HG03066 (cell line): ENCODE results near the gene PKIG.
"Not testable (repeated sequence)": the region's sequence is repeated elsewhere in the genome, so short reads cannot be mapped to it uniquely, and the experiment has no call there.

Experiments used
- ATAC-seq: cut with Tn5 transposase; IDR thresholded peaks from one replicate; pipeline ENCODE4 v1.9.1; 2021; ENCODE audit warnings: low read depth; ENCODE audit not compliant: unreplicated experiment

Gene PKIG

DNA sequence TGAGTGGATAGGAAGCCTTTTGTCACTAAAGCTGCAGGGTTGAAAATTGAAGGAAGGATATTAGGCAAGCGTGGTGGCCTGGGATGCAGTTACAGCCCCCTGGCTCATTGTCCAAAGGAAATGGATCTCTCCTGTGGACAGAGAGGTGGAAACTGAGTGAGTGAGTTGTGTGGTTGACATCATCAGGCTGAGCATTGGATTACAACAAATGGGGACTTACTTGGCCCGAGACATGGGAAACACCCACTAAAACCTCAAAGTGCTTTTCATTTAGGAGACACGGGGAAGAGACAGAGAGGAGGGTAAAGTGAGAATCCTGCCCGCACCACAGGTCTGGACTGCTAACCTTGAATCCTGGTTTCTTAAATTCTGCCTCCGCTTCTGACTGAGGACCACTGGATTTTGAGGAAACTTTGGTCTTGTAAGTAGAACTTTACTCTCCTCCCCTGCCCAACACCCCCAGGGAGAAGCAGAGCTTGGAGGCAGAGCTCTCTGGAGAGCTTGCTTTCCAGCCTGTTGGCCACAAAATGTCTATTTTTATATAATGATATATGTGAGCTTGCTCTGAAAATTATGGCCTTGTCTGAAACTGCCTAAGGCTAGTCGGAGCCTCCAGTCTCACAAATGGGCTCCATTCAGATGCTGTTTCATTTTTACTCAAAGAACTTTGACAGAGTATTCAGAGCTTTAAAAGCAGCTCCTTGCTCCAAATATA, at the start of gene PKIG:
PKIG (plus strand) TSS at position 269 of the 715 bp plus-strand sequence. CDS start 31,978 bp downstream, outside the sequence.
- no peak for ATAC-seq

DNA sequence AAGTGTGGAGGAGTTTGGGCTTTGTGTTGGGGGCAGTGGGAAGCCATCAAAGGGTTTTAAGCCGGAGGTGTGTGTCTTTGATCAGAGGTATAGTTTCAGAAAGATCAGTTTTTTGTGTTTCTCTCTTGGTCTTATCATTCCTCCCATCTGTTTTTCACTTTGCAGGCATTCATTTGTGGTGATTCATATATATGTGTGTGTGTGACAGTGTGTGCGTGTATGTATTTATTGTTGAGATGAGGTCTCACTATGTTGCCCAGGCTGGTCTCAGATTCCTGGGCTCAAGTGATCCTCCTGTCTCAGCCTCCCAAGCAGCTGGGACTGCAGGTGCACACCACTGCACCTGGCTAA, 49.4 kb upstream of the PKIG start:
- no peak for ATAC-seq

DNA sequence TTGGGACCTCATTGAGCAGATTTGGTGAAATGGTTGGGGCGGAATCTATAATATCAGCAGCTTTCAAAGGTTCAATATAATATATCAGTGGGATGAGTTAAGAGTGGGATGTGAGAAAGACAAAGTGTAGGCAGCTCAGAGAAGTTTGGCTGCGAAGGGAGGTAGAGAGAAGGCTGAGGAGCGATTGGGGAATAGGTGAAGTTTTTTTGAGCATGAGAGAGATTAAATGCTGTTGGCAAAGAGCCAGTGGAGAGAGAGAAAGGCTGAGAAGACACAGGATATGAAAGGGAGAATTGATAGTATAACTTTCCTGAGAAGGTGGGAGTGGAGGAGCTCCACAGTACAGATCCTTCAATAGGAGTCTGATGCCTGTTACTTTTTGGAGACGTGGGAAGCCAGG, 48.5 kb upstream of the PKIG start:
- no peak for ATAC-seq

DNA sequence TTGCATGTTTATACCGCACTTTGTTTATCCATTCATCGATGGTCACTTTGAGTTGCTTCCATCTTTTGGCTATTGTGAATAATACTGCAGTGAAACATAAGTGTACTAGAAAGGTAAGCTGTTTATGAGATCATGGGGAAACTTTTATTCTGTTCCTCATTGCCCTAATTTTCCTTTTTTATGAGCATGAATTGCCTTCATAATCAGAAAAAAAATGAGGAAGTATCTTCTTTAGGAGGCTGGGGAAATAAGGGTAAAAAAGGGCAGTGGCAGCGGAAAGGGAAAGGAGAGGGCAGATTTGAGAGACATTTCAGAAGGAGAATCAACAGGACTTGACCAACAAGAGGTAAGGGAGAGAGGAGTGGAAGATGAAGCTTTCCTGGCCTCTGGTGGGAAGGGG, 46.2 kb upstream of the PKIG start:
- ATAC-seq: no peak

DNA sequence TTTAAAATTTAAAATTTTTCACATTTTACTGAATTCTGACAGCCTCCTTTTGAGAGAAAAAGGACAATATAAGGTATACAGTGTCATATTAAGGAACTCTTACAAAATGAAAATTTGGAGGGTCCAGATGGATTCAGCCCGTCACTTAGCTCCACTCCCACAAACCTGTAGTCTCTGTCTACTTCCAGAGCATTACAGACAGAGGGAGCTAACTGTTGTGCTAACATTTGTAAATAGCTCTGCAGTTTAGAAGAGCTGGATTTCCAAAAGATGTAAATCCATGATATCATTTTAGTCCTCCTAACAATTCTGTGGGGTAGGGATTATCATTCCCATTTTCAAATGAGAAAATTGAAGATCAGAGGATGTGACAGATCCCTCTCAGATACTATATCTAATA, 44.4 kb upstream of the PKIG start:
- no peak for ATAC-seq

DNA sequence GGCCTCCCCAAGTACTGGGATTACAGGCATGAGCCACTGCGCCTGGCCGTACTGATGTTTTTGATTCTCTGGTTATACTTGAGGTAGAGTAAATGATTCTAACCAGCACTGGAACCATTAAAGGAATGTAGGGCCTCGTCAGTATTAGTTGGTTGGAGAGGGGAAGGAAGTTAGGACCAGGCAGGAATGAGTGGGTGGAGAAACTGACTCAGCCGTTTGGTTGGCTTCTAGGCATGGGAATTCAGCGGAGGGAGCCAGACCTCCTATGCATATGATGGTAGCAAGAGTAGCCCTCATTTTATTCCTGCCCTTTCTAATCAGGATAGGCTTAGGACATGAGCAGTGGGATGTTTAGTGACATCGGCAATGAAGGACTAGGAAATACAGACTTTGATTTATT, 41.5 kb upstream of the PKIG start:
- no peak for ATAC-seq

DNA sequence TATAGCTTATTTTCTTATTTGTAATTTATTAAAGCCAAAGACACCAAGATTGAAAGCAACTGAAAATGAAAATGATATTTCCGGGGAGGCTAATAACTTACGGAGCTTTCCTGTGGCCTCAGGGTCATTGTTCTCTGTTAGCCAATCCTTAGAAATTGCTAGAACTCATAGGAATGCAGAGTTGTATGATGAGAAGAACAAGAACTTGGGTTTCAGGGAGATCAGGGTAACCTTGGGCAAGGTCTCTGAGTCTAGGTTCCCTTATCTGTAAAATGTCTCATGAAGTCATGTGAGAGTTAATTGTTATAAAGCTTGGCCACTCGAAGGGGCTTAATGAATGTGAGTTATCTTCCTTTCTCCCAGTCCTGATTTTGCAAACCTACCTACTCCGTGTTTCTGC, 40.4 kb upstream of the PKIG start:
- ATAC-seq: no peak

DNA sequence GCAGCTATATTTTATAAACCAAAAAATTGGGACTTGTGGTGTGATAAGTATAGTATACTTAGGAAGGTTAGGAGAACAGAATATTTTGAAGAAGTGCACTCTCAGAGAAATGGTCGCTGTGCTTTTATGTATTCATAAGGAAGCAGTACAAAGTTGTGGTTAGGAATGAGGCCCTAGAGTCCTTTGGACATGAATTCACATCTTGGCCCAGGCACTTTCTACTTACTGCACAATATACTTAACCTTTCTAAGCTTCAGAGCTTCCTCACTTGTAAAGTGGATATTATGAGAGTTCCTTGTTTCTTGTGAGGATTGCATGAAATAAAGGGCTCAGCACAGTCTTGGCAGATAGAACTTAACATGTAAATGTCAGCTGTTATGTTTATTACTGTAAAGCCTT, 39.5 kb upstream of the PKIG start:
- ATAC-seq: no peak

DNA sequence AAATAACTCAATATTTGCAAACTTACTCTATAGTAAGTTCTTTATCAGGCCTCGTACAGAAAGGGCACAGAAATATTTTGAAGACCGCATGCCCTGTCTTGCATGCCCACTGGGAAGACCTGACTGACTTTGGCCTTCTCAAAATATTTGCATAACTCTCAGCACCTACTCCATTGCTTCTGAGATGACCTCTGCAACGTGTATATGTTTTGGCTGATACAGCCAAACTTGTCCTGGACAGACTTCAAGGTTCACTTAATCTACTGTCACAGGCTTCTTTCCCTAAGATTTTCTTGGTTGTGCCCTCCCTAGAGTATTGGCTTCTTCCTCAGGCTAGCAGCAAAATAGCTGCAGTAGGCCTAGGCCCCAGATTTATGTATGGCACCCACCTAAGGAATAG, 39.0 kb upstream of the PKIG start:
- ATAC-seq: no peak

DNA sequence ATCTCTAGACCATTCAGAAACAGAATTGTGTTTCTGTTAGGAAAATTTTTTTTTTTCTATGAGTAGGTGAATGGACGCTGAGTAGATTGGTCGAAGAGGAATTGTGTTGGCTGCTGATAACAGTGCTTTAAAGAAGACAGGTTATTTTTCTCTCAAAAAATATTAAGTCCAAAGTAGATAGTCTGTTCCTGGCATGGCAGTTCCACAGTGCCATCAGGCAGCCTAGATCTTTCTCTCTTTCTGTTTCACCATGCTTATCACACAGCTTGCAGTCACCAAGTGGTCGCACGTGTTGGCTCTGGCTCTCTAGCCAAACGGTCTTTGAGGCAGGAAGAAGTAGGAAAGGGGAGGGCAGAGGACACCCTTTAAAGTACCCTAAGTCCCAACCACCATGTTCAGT, 38.1 kb upstream of the PKIG start:
- ATAC-seq: no peak

DNA sequence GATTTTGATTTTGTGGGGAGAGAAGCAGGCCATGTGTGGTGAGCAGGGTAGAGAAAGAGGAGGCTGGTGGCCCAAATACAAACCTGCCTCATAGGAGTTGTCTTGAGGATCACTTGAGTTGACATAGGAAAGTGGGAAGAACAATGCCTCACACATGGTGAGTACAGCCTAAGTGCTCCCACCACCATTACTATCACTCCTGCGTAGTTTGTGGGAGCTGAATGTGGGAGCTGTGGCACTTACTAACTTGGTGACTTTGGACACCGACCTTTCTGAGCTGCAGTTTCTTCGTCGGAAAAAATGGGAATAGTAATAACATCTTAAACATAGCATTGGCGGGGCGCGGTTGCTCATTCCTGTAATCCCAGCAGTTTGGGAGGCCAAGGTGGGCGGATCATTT, 35.0 kb upstream of the PKIG start:
- no peak for ATAC-seq

DNA sequence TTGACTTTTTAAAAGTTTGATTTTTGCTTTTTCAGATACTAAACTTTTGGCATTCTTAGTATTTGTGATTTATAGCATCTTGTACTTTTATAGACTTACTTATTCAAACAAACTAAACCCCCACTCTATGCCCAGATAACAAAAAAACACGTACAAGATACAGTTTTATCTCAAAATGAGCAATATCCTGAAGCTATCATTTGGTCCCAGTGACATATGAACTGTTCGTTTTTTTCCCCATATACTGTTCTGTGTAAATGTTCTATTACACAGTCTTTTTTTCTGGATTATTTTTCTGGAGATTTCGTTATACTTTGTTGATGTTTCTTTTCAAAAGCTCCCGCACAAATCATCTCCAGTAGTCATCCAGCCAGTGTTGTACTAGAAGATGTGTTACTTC, 33.3 kb upstream of the PKIG start:
- ATAC-seq: no peak

DNA sequence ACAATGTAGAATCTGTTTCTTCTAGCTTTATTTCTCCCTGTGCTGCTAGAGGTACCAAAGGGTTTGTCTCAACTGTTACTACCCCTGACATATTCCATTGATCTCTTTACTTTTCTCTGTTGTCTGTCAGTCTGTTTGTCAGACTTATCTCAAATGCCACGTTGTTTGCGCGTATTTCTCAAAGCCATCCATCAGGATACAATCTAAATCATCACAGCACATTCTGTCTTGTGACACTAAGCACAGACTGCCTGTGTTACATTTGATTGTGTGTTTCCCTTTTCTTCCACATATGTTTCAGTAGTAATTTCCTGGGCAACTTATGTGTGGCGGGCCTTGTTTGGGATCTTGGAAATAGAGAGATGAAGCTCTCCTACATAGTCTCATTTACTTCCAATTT, 30.3 kb upstream of the PKIG start:
- no peak for ATAC-seq

DNA sequence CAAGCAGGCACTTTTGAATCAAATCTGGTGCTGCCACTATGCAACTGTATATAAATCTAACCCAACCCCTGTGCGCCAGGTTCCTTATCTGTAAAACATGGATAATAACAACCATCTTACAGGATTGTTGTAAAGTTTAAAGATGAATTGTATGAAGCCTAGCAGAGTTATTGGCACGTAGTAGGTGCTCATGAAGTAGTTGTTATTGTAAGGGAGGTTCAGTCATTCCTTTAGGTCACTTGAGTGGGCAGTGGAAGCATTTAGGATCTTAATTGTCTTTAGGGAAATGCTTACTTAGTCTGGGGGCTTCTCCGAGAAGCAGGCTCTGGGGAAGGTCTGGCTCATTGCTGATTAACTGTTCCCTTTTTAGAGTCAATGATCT, 29.8 kb upstream of the PKIG start:
- no peak for ATAC-seq

DNA sequence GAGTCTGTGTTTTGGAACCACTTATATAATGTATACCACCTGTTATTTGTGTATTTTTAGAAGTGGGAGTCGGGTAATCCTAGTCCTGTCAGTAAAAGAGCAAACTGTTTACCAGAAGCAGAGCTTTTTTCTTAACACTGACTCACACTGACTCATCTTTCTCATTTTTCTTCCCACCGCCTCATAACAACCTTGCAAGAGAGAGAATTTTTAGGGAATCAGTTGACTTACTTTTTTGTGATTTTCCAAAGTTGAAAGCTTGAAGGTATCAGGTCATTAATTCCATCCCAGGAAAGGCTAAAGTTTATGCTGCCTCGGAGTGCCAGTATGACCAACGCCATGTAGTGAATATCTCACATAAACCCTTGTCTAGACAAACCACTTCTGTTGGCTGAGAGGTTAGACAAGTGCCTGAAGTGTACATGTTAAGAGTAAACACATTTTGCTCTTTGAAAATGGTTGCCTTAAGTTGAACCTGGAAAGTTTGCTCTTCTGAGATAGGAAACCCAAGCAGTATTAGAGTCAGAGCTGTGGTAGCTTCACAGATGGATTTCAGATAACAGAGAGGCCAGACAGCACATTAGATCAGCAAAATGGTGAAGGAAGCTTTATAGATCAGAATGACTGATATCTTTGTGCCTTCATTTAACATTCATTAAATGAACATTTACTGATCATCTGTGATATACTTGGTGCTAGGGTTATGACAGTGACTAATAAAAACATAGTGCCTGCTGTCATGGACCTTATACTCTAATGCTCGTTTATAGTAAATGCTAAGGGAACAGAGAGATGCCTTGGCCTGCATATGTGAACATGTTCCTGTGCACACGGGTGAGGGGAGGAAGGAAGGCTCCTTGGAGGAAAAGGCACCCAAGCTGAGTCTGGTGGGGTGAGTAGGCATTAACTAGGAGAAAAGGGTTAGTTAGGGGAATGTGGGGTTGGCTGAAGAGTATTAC, 29.1 kb upstream of the PKIG start:
- ATAC-seq: no peak

DNA sequence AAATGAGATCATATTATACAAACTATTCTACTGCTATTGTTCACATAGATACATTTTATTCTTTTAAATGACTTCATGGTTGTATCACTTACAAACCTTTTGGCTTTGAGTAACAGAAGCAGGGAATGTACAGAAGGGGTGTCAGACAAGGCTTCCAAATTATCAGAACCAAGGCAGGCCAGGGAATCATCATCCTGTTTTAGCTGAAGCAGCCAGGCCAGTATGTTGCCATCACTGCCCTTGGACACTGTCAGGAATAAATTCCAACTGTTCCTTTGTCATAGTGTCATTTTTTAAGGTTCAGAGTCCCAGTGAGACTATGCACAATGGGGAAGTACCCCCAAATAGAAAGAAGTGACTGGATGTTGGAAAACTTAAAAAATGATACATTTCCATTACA, 23.1 kb upstream of the PKIG start:
- no peak for ATAC-seq

DNA sequence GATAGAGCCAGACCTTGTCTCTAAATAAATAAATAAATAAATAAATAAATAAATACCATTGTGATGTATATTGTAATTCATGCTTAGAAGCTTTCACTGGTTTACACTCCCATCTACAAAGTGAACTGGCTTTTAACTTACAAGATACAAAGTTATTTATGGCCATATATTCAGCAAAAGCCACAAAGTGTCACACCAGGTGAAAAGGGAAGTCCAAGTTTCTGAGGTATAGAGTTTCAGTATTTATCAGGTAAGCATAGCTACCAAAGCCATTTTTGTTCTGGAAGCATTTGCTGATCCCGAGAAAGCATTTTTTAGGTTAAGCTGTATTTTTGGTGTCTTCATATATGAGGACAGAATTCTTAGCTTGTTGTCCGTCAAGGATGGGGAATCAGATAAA, 22.1 kb upstream of the PKIG start:
- ATAC-seq: no peak

DNA sequence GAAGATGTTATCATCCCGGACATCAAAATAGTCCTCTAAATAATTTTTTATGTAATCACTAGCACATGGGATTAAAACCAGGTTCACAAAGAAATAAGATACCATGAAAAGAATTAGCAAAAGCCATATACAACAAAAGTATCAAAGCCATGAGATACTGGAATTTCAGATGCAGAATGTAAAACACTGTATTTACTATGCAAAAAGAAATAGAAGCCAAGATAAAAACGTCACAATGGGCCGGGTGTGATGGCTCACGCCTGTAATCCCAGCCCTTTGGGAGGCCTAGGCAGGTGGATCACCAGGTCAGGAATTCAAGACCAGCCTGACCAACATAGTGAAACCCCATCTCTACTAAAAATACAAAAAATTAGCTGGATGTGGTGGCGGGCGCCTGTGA, 21.6 kb upstream of the PKIG start:
- not testable (repeated sequence) for ATAC-seq

DNA sequence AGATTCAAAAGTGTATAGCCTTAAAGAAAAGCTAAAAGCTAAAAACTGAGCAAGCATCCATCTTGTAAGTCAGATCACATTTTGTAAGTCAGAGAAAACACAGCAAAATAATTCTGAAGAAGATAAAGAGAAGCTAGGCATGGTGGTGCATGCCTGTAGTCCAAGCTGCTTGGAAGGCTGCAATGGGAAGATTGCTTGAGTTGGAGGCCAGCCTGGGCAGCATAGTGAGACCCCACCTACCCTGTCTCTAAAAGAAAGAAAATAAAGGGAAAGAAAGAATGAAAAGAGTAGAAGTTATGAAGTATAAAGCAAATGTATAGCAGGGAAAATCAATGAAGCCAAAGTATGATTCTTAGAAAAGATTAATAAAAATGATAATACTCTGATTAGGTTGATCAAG, 20.5 kb upstream of the PKIG start:
- ATAC-seq: no peak

DNA sequence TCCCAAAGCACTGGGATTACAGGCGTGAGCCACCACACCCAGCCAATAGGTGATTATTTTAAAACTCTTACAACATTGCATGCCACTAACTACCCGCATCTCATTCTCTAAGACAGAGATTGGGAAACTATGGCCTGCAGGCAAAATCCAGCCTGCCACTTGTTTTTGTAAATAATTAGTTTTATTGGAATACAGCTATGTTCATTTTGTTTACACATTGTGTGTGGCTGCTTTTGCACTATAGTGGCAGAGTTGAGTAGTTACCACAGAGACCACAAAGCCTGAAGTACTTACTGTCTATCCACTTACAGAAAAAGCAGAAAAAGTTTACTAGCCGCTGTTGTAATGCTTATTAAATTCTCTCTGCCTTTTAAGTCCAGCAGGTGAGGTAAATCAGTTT, 16.4 kb upstream of the PKIG start:
- ATAC-seq: no peak

DNA sequence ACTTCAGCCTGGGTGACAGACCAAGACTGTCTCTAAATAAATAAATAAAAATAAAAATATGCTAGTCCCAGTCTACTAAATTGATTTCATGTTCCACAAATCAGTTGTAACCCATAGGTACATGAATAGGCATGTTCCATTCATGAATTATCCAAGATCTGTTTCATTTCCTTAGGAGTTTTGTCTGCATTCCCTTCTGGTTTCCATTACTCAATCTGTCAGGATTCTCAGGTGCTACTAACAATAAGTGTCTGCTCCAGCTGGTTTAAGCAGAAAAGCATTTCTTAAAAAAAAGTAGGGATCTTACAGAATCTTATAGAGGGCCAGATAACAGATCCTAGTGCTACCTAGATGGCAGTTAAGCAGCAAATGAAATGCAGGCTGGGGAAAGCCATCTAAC, 15.6 kb upstream of the PKIG start:
- no peak for ATAC-seq

DNA sequence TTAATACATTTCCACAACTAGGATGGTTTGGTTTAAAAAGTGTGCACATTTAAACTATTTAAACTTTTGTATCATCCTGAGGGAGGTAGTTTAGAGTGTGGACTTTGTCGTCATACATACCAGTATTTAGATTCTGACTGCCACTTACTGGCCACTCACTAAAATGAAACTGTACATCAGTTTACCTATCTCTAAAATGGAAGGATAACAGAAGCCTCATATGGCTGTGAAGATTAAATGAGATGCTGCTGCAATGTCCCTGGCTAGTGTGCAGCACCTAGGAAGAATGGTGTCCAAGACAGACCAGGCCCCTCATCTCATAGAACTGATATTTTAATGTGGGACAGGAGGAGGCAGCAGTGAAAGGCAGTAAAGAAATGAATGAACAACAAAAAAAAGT, 12.0 kb upstream of the PKIG start:
- ATAC-seq: no peak
